Heart right ventricle (tissue), 16 donors: ENCODE measurements around the gene FANK1. TPM values are rescaled to one million over a fixed set of nuclear protein-coding genes. Genes with fewer than 3 reads are reported as not detected.
"Not testable (repeated sequence)": the region's sequence is repeated elsewhere in the genome, so short reads cannot be mapped to it uniquely, and the experiment has no call there.

ENCODE experiments used
- ATAC-seq, 8 donors: fragments of 200-7000 bp; cut with Tn5 transposase; one replicate each; pipeline ENCODE4 v1.9.1; 2020; ENCODE audit warnings: mild to moderate bottlenecking in 8 of 8, moderate library complexity in 8 of 8, moderate number of reproducible peaks in 1 of 8
- DNase-seq, 2 donors: peaks; one replicate each; pipeline ENCODE4 v3.0.0-alpha.2; 2020
- H3K27ac ChIP-seq, 10 donors: fragments of 200-600 bp; sonication (generic) in 2 of 10; one replicate each; pipeline versions ENCODE4 v1.5.0 to v1.8.0; 2020 to 2022; ENCODE audit warnings: mild to moderate bottlenecking in 3 of 10
- H3K27me3 ChIP-seq, 7 donors: fragments of 200-600 bp; one replicate each; pipeline ENCODE4 v1.8.0; 2021 to 2022; ENCODE audit warnings: mild to moderate bottlenecking in 2 of 7
- H3K36me3 ChIP-seq, 9 donors: fragments of 200-600 bp; sonication (generic) in 1 of 9; one replicate each; pipeline versions ENCODE4 v1.5.0 to v1.8.0; 2020 to 2022; ENCODE audit warnings: mild to moderate bottlenecking in 2 of 9
- H3K4me1 ChIP-seq, 9 donors: fragments of 200-600 bp; sonication (generic) in 1 of 9; one replicate each; pipeline versions ENCODE4 v1.5.0 to v1.8.0; 2020 to 2022; ENCODE audit warnings: mild to moderate bottlenecking in 4 of 9
- H3K4me3 ChIP-seq, 10 donors: fragments of 200-600 bp; sonication (generic) in 2 of 10; one replicate each; pipeline versions ENCODE4 v1.5.0 to v1.8.0; 2020 to 2022; ENCODE audit warnings: mild to moderate bottlenecking in 7 of 10, moderate library complexity in 2 of 10
- H3K9me3 ChIP-seq, 11 donors: fragments of 200-600 bp in 10 of 11; sonication (generic) in 2 of 11; one replicate each; pipeline versions ENCODE4 v1.5.0 to v1.8.0; 2013 to 2022; ENCODE audit warnings: mild to moderate bottlenecking in 2 of 11, control low read depth in 1 of 11, moderate library complexity in 1 of 11
- CTCF ChIP-seq, 9 donors: fragments of 200-600 bp; sonication (generic) in 2 of 9; IDR thresholded peaks; one replicate each; pipeline versions ENCODE4 v1.5.0 to v1.8.0; 2021 to 2022; ENCODE audit warnings: antibody characterized with exemption in 9 of 9, mild to moderate bottlenecking in 5 of 9, moderate library complexity in 1 of 9
- WGBS, 2 donors: extraction: QIAGEN DNeasy Blood & Tissue Kit; methylation state at CpG; one replicate each; pipeline ENCODE4 v1.1.7; 2013; ENCODE audit warnings: inconsistent platforms in 1 of 2; 5-methylcytosine and 5-hydroxymethylcytosine counted together
- intact Hi-C, 10 donors: fragments of 100-400 bp; cut with DNase I; formaldehyde crosslinking; loops; one replicate each; pipeline versions ENCODE4 v1.11.1 to v1.14.2; 2022
- polyA plus RNA-seq, 2 donors: library from polyadenylated mRNA; stranded (reverse); fragments of 200-250 nt; gene quantifications; one replicate each; pipeline ENCODE4 v1.2.3, GENCODE V29; 2013
- total RNA-seq, 10 donors: library from RNA; stranded (reverse); fragmentation: NEBNext Ultra II Directional in 3 of 10; extraction: Animal tissue kit (Norgen Biotek cat#: 25700) in 3 of 10; gene quantifications; one replicate each; pipeline versions ENCODE4 v1.2.1 to v1.2.4, GENCODE V29; 2021 to 2023
- donor health status: Arrhythmogenic right ventricular cardiomyopathy.
- donor health status: ischemic (EF 13 %, LVEDD 7.1; RV severe dilation, severe dysfunction).
- donor health status: healthy with polysubstance abuse.
- donor health status: DM: no; HTN: yes; CAD: no.
- donor health status: DM: no; HTN: no; CAD: no.
- donor health status: ischemic (EF 25% LVEDD 6.9; RV normal size, moderate dysfunction).
- donor health status: ischemic (EF 25% LVEDD 5.7; RV mildly dilated, moderate dysfunction).
- donor health status: healthy.
- donor health status: DM: yes; HTN: yes; CAD: no.
- donor health status: Ischemic cardiomyopathy.
- donor health status: ischemic (EF 35%, LVEDD 5.7; RV mildly dilated, moderate dysfunction).
- donor health status: nonischemic (EF 11% LVEDD 7.7; RV severe dilation, severe dysfunction).
- donor health status: DM: yes; HTN: yes; CAD: no.
- donor health status: PGD.
- donor health status: ischemic (EF 29% LVEDD 5.4; RV normal size, mild dysfunction).
- donor health status: nonischemic (EF 23%, LVEDD 6.1; RV moderate dilation, normal function).

Gene FANK1
- total and polyA plus RNA-seq, 12 donors, result 0.40 to 1.2 (median 0.68) TPM; not detected in 3

GRCh38 chr10:125967533-125967932, 71.2 kb downstream of the FANK1 start:
- 90% methylated on average over 1 of the region's 1 CpG for WGBS, 2 donors
- intact Hi-C loops, result no loop called here
- H3K27me3 ChIP-seq, result no peaks in the 10 kb centered on the region
- no peak overlapping the region for H3K4me3 ChIP-seq
- H3K9me3 ChIP-seq, result no peaks in the 10 kb centered on the region
- H3K36me3 ChIP-seq, result no peaks in the 10 kb centered on the region
- H3K27ac ChIP-seq, result no peak overlapping the region
- no peak for TF ChIP-seq CTCF (IDR thresholded peaks at IDR 0.05)
- H3K4me1 ChIP-seq, result no peaks in the 10 kb centered on the region
- ATAC-seq (no peak), DNase-seq (no peak)

GRCh38 chr10:125970077-125970630, 73.8 kb downstream of the FANK1 start:
- H3K4me3 ChIP-seq, intact Hi-C loops, H3K27me3 ChIP-seq, H3K9me3 ChIP-seq, DNase-seq, H3K4me1 ChIP-seq, H3K27ac ChIP-seq, ATAC-seq, H3K36me3 ChIP-seq: not testable (repeated sequence)
- 90 to 95% methylated on average over 32 of the region's 36 CpGs for WGBS, 2 donors

GRCh38 chr10:125976960-125977605, 80.7 kb downstream of the FANK1 start:
- Histone ChIP-seq H3K4me1 (peaks cover 0 to under 1% (median 0%) of the 10 kb centered on the region in 9 donors), H3K36me3 (no peaks in the 10 kb centered on the region), H3K27ac (no peak overlapping the region), H3K4me3 (no peak overlapping the region), H3K27me3 (peaks cover 0 to 7% (median 0%) of the 10 kb centered on the region in 7 donors), H3K9me3 (peaks cover 0 to 7% (median 0%) of the 10 kb centered on the region in 11 donors)
- 81 to 89% methylated on average over 6 of the region's 6 CpGs for WGBS, 2 donors
- no peak for TF ChIP-seq CTCF (IDR thresholded peaks at IDR 0.05)
- intact Hi-C loops, result loop anchor here in 2 of 10 donors (2.0 to 5.0 kb wide), 2 partner anchors 520 to 528 kb away; no protein-coding TSS in a partner anchor
- DNase-seq, result no peak
- no peak for ATAC-seq

GRCh38 chr10:125979976-125980375, 83.6 kb downstream of the FANK1 start:
- Histone ChIP-seq H3K36me3 (no peaks in the 10 kb centered on the region), H3K4me1 (peaks cover 0 to 4% (median 0%) of the 10 kb centered on the region in 9 donors), H3K4me3 (no peak overlapping the region), H3K27ac (no peak overlapping the region), H3K9me3 (peaks cover 0 to 5% (median 0%) of the 10 kb centered on the region in 11 donors), H3K27me3 (peaks cover 0 to 7% (median 0%) of the 10 kb centered on the region in 7 donors)
- 85 to 90% methylated on average over 7 of the region's 7 CpGs for WGBS, 2 donors
- TF ChIP-seq CTCF (IDR thresholded peaks at IDR 0.05), result no peak
- DNase-seq, result no peak
- intact Hi-C loops, result loop anchor here (2.0 to 10.0 kb wide), 18 partner anchors 115 to 1877 kb away; partner anchors contain the start of gene ADAM12 (in 4 of the 10)
- ATAC-seq, result no peak
